Liver (tissue), 9 donors: Measurements from ENCODE around the gene LDLRAD4. TPM values are rescaled to one million over a fixed set of nuclear protein-coding genes. Genes with fewer than 3 reads are reported as not detected.

ENCODE experiments used
- DNase-seq: peaks from one replicate; pipeline ENCODE4 v3.0.0-alpha.2; 2017; ENCODE audit warnings: low spot score
- H3K27ac ChIP-seq, 2 donors: one replicate each; pipeline ENCODE4 v1.7.0; 2013; ENCODE audit warnings: inconsistent platforms in 2 of 2, low read length in 2 of 2, control low read depth in 1 of 2, low read depth in 1 of 2, mild to moderate bottlenecking in 1 of 2
- H3K27me3 ChIP-seq, 4 donors: one replicate each; pipeline versions ENCODE4 v1.6.1 to v1.7.0; 2013; ENCODE audit warnings: low read length in 3 of 4, inconsistent platforms in 1 of 4, mild to moderate bottlenecking in 1 of 4, moderate library complexity in 1 of 4; ENCODE audit not compliant: control insufficient read depth in 4 of 4, insufficient read depth in 4 of 4
- H3K36me3 ChIP-seq, 4 donors: one replicate each; pipeline versions ENCODE4 v1.6.1 to v1.7.0; 2013; ENCODE audit warnings: low read length in 3 of 4, mild to moderate bottlenecking in 3 of 4, low read depth in 1 of 4, moderate library complexity in 1 of 4; ENCODE audit not compliant: control insufficient read depth in 4 of 4, insufficient read depth in 3 of 4
- H3K4me1 ChIP-seq, 4 donors: one replicate each; pipeline versions ENCODE4 v1.6.1 to v1.7.0; 2013; ENCODE audit warnings: low read length in 3 of 4, mild to moderate bottlenecking in 3 of 4, moderate library complexity in 1 of 4; ENCODE audit not compliant: control insufficient read depth in 4 of 4, insufficient read depth in 4 of 4
- H3K4me3 ChIP-seq, 3 donors: one replicate each; pipeline versions ENCODE4 v1.6.1 to v1.7.0; 2013; ENCODE audit warnings: low read length in 3 of 3, control low read depth in 1 of 3, low read depth in 1 of 3, mild to moderate bottlenecking in 1 of 3
- H3K9ac ChIP-seq, 2 donors: one replicate each; pipeline ENCODE4 v1.7.0; 2013; ENCODE audit warnings: low read length in 2 of 2, mild to moderate bottlenecking in 2 of 2, moderate library complexity in 2 of 2, control low read depth in 1 of 2, low read depth in 1 of 2
- H3K9me3 ChIP-seq, 4 donors: one replicate each; pipeline versions ENCODE4 v1.6.1 to v1.7.0; 2013; ENCODE audit warnings: low read length in 3 of 4; ENCODE audit not compliant: control insufficient read depth in 4 of 4
- ATF3 ChIP-seq: IDR thresholded peaks from 2 replicates; pipeline ENCODE4 v1.6.1; 2016; ENCODE audit warnings: antibody characterized with exemption
- CTCF ChIP-seq: fragments of 150-350 bp; IDR thresholded peaks from 2 replicates; pipeline ENCODE4 v1.5.1; 2017; ENCODE audit warnings: improper control_type of control experiment, low read depth, low read length; ENCODE audit not compliant: missing input control
- EGR1 ChIP-seq, 2 donors: IDR thresholded peaks; 2 replicates each; pipeline ENCODE4 v1.6.1; 2016 to 2018; ENCODE audit warnings: antibody characterized with exemption in 2 of 2, low read depth in 2 of 2
- FOXA1 ChIP-seq: IDR thresholded peaks from 2 replicates; pipeline ENCODE4 v1.6.1; 2016; ENCODE audit warnings: antibody characterized with exemption
- FOXA2 ChIP-seq: IDR thresholded peaks from 2 replicates; pipeline ENCODE4 v1.6.1; 2016; ENCODE audit warnings: antibody characterized with exemption
- GABPA ChIP-seq, 2 donors: IDR thresholded peaks in 1 of 2; conservative IDR thresholded peaks in 1 of 2; 2 replicates each; pipeline ENCODE4 v1.6.1; 2016; ENCODE audit warnings: antibody characterized with exemption in 2 of 2, mild to moderate bottlenecking in 1 of 2, moderate library complexity in 1 of 2
- HNF4A ChIP-seq, 2 donors: conservative IDR thresholded peaks; 2 replicates each; pipeline ENCODE4 v1.6.1; 2016; ENCODE audit warnings: antibody characterized with exemption in 2 of 2, mild to moderate bottlenecking in 2 of 2
- HNF4G ChIP-seq: IDR thresholded peaks from 2 replicates; pipeline ENCODE4 v1.6.1; 2016; ENCODE audit warnings: antibody characterized with exemption
- JUND ChIP-seq, 2 donors: IDR thresholded peaks; 2 replicates each; pipeline ENCODE4 v1.6.1; 2016; ENCODE audit warnings: antibody characterized with exemption in 2 of 2
- NR2F2 ChIP-seq: IDR thresholded peaks from 2 replicates; pipeline ENCODE4 v1.6.1; 2016; ENCODE audit warnings: antibody characterized with exemption
- RAD21 ChIP-seq, 2 donors: IDR thresholded peaks; 2 replicates each; pipeline ENCODE4 v1.6.1; 2016; ENCODE audit warnings: antibody characterized with exemption in 2 of 2, mild to moderate bottlenecking in 2 of 2
- RXRA ChIP-seq, 2 donors: IDR thresholded peaks; 2 replicates each; pipeline ENCODE4 v1.6.1; 2017 to 2018; ENCODE audit warnings: antibody characterized with exemption in 2 of 2, mild to moderate bottlenecking in 1 of 2
- SP1 ChIP-seq: IDR thresholded peaks from 2 replicates; pipeline ENCODE4 v1.6.1; 2018; ENCODE audit warnings: antibody characterized with exemption, mild to moderate bottlenecking
- TAF1 ChIP-seq: conservative IDR thresholded peaks from 2 replicates; pipeline ENCODE4 v1.6.1; 2016; ENCODE audit warnings: antibody characterized with exemption, mild to moderate bottlenecking
- YY1 ChIP-seq: IDR thresholded peaks from 2 replicates; pipeline ENCODE4 v1.6.1; 2016; ENCODE audit warnings: antibody characterized with exemption, mild to moderate bottlenecking
- WGBS: extraction: QIAGEN DNeasy Blood & Tissue Kit; methylation state at CpG from one replicate; pipeline ENCODE4 v1.1.7; 2013; 5-methylcytosine and 5-hydroxymethylcytosine counted together
- polyA plus RNA-seq, 2 donors: library from polyadenylated mRNA; stranded (reverse) in 1 of 2; unstranded in 1 of 2; fragments of 200-250 nt in 1 of 2; fragments of >200 nt in 1 of 2; fragmentation: Nextera tagmentation in 1 of 2; extraction: Ambion mirVana in 1 of 2; gene quantifications; one replicate each; pipeline versions ENCODE4 v1.2.1 to v1.2.3, GENCODE V29; 2013 to 2015
- total RNA-seq, 2 donors: library from RNA; depleted of rRNA; stranded (reverse); fragments of >200 nt; gene quantifications; one replicate each; pipeline ENCODE4 v1.2.3, GENCODE V29; 2014
- TF ChIP-seq, protein P1 (sequence below): IDR thresholded peaks from 2 replicates; pipeline ENCODE4 v1.6.1; 2016; ENCODE audit warnings: antibody characterized with exemption, mild to moderate bottlenecking
- TF ChIP-seq, protein P2 (sequence below): IDR thresholded peaks from 2 replicates; pipeline ENCODE4 v1.6.1; 2016; ENCODE audit warnings: antibody characterized with exemption
- TF ChIP-seq, protein P3 (sequence below): IDR thresholded peaks from 2 replicates; pipeline ENCODE4 v1.6.1; 2016; ENCODE audit warnings: antibody characterized with exemption
- donor health status: healthy.
- donor health status: healthy.
- donor health status: healthy.
- donor health status: healthy.
- donor health status: healthy.

The LDLRAD4 gene
- total and polyA plus RNA-seq, 4 donors, result 4.8 to 41.7 (median 12.7) TPM

GRCh38 chr18:13615432-13615861, 396.9 kb downstream of the LDLRAD4 start:
- peaks cover 0 to 3% (median 1%) of the 10 kb centered on the region in 4 donors for H3K4me1 ChIP-seq

More at GRCh38 chr18:13615432-13615861, 396.9 kb downstream of the LDLRAD4 start:
- no peak for DNase-seq
- H3K9ac ChIP-seq, result no peak overlapping the region
- no peaks in the 10 kb centered on the region for H3K36me3 ChIP-seq
- H3K9me3 ChIP-seq, result no peaks in the 10 kb centered on the region
- H3K27ac ChIP-seq, result no peak overlapping the region
- H3K27me3 ChIP-seq, result no peaks in the 10 kb centered on the region
- 86% methylated on average over 8 of the region's 8 CpGs for WGBS
- H3K4me3 ChIP-seq, result no peak overlapping the region
- TF ChIP-seq GABPA (IDR thresholded peaks at IDR 0.05 in 1 of 2, conservative IDR thresholded peaks at IDR 0.05 in 1 of 2), result no peak
- no peak for TF ChIP-seq RXRA (IDR thresholded peaks at IDR 0.05)
- TF ChIP-seq FOXA2, result no peak
- no peak for TF ChIP-seq EGR1 (IDR thresholded peaks at IDR 0.05; ENCODE audit: low read depth in 2 of 2)
- no peak for TF ChIP-seq YY1
- no peak for TF ChIP-seq JUND (IDR thresholded peaks at IDR 0.05)
- no peak for TF ChIP-seq FOXA1
- no peak for TF ChIP-seq SP1
- TF ChIP-seq HNF4A (conservative IDR thresholded peaks at IDR 0.05), result no peak
- TF ChIP-seq, protein P1, sequence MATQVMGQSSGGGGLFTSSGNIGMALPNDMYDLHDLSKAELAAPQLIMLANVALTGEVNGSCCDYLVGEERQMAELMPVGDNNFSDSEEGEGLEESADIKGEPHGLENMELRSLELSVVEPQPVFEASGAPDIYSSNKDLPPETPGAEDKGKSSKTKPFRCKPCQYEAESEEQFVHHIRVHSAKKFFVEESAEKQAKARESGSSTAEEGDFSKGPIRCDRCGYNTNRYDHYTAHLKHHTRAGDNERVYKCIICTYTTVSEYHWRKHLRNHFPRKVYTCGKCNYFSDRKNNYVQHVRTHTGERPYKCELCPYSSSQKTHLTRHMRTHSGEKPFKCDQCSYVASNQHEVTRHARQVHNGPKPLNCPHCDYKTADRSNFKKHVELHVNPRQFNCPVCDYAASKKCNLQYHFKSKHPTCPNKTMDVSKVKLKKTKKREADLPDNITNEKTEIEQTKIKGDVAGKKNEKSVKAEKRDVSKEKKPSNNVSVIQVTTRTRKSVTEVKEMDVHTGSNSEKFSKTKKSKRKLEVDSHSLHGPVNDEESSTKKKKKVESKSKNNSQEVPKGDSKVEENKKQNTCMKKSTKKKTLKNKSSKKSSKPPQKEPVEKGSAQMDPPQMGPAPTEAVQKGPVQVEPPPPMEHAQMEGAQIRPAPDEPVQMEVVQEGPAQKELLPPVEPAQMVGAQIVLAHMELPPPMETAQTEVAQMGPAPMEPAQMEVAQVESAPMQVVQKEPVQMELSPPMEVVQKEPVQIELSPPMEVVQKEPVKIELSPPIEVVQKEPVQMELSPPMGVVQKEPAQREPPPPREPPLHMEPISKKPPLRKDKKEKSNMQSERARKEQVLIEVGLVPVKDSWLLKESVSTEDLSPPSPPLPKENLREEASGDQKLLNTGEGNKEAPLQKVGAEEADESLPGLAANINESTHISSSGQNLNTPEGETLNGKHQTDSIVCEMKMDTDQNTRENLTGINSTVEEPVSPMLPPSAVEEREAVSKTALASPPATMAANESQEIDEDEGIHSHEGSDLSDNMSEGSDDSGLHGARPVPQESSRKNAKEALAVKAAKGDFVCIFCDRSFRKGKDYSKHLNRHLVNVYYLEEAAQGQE, result no peak
- TF ChIP-seq TAF1, result no peak
- no peak for TF ChIP-seq RAD21 (IDR thresholded peaks at IDR 0.05)
- no peak for TF ChIP-seq NR2F2
- no peak for TF ChIP-seq HNF4G
- no peak for TF ChIP-seq CTCF
- TF ChIP-seq, protein P2, sequence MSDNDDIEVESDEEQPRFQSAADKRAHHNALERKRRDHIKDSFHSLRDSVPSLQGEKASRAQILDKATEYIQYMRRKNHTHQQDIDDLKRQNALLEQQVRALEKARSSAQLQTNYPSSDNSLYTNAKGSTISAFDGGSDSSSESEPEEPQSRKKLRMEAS, result no peak
- no peak for TF ChIP-seq ATF3
- TF ChIP-seq, protein P3, sequence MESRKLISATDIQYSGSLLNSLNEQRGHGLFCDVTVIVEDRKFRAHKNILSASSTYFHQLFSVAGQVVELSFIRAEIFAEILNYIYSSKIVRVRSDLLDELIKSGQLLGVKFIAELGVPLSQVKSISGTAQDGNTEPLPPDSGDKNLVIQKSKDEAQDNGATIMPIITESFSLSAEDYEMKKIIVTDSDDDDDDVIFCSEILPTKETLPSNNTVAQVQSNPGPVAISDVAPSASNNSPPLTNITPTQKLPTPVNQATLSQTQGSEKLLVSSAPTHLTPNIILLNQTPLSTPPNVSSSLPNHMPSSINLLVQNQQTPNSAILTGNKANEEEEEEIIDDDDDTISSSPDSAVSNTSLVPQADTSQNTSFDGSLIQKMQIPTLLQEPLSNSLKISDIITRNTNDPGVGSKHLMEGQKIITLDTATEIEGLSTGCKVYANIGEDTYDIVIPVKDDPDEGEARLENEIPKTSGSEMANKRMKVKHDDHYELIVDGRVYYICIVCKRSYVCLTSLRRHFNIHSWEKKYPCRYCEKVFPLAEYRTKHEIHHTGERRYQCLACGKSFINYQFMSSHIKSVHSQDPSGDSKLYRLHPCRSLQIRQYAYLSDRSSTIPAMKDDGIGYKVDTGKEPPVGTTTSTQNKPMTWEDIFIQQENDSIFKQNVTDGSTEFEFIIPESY, result no peak
